ENCODE measurements around the gene BRPF1.

BRPF1 gene

GRCh38 chr3:9725775-9726515, 5.6 kb upstream of the BRPF1 start:
- in situ Hi-C loops (cut with HindIII; ENCODE audit: low pct_ligation_motif_present, low pct_unique_long_range_greater_than_20kb, low sequenced_read_pairs) = no loop called here

DNA sequence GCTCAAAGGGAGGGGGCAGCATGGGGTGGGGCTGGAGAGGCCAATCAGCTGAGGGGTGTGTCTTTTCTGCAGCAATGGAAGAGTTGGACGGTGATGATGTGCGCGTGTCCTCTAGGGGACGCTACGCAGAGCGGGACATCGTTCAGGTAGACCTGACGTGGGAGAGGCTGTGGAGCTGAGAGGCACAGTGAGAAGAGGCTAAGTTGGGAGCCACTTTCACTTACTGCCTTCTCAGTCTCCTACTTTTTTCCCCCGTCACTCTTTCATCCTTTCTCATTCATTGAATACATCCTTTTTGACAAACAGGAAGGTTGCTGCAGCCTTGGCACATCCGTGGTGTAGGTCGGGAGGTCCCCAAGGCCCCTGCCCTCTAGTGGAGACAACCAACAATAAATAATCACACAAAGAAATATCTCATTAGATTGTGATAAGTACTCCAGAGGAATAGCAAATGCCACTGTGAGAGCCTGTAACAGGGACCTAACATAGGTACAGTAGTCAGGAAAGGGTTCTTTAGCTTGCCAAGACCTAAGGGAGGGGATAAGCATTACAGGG, 4.4 kb upstream of the BRPF1 start:
- DNase-seq = peak; percentile 40

More at GRCh38 chr3:9725775-9726515, 5.6 kb upstream of the BRPF1 start:
- DNase-seq = no peak

GRCh38 chr3:9727743-9728142, 3.8 kb upstream of the BRPF1 start:
- in situ Hi-C loops (cut with HindIII; ENCODE audit: low pct_ligation_motif_present, low pct_unique_long_range_greater_than_20kb, low sequenced_read_pairs) = no loop called here
- no peak for DNase-seq

More for the DNA sequence above, 4.4 kb upstream of the BRPF1 start:
- in situ Hi-C loops (cut with HindIII; ENCODE audit: low pct_ligation_motif_present, low pct_unique_long_range_greater_than_20kb, low sequenced_read_pairs) = no loop called here

GRCh38 chr3:9729419-9729818, 2.1 kb upstream of the BRPF1 start:
- DNase-seq = no peak
- in situ Hi-C loops (cut with HindIII; ENCODE audit: low pct_ligation_motif_present, low pct_unique_long_range_greater_than_20kb, low sequenced_read_pairs) = no loop called here

- in situ Hi-C loops (cut with HindIII; ENCODE audit: low pct_ligation_motif_present, low pct_unique_long_range_greater_than_20kb, low sequenced_read_pairs) = no loop called here
- DNase-seq = no peak
Observed at GRCh38 chr3:9730657-9731205, 804 bp upstream of the BRPF1 start.

DNA sequence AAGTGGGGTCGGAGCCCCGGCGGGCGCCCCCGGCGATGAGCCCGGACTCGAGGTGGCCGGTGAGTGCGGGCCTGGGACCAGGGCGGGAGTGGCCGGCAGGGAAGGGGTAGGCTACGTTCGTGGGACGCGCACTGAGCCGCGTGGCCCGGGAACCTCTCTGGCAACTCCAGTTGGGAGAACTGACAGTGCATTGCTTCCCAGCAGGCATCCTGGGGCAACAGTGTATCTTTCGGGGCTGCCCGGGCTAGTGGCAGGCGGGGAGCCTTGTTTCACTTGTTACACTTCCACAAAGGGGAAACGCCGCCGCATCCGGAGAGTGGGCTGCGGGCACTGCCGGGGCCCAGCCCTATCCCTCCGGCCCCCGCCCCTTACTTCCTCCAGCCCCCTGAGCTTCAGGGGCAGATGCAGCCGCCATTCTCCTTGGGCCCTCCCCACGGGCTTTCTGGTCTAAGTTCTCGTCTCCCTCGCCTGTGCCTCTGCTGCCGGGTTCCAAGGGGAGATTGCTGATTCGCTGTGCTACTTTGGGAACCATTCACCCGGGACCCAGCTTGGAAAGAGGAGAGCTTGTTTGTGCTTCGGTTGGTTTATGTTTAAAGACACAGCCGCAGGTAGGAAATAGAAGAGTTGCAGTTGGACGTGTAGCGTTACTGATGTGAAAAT, 675 bp downstream of the BRPF1 start:
- DNase-seq = no peak

DNA sequence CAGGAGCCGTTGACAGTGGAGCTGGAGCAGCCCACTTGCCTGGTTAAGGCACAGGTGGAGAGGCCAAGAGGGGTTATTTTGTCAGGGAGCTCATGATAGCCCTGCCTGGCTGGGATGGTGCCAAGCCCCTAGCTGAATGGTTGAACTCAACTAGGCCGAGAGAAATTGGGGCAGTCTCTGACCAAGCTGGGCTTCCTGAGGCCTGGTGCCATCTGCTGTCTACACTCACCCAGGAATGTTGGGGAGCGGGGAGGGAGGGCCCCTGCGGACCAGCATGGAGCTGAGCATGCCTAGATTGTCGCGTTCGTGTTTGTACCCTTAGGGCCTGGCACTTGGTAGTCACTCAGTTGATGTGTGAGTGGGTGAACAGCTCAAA, 1.2 kb downstream of the BRPF1 start:
- no peak for DNase-seq
- in situ Hi-C loops (cut with HindIII; ENCODE audit: low pct_ligation_motif_present, low pct_unique_long_range_greater_than_20kb, low sequenced_read_pairs) = no loop called here

More for the DNA sequence above, 675 bp downstream of the BRPF1 start:
- in situ Hi-C loops (cut with HindIII; ENCODE audit: low pct_ligation_motif_present, low pct_unique_long_range_greater_than_20kb, low sequenced_read_pairs) = no loop called here

- DNase-seq = no peak
- in situ Hi-C loops (cut with HindIII; ENCODE audit: low pct_ligation_motif_present, low pct_unique_long_range_greater_than_20kb, low sequenced_read_pairs) = no loop called here
Observed at GRCh38 chr3:9736831-9737230, 5.3 kb downstream of the BRPF1 start.

GRCh38 chr3:9739181-9739580, 7.6 kb downstream of the BRPF1 start:
- in situ Hi-C loops (cut with HindIII; ENCODE audit: low pct_ligation_motif_present, low pct_unique_long_range_greater_than_20kb, low sequenced_read_pairs) = no loop called here
- no peak for DNase-seq

DNA sequence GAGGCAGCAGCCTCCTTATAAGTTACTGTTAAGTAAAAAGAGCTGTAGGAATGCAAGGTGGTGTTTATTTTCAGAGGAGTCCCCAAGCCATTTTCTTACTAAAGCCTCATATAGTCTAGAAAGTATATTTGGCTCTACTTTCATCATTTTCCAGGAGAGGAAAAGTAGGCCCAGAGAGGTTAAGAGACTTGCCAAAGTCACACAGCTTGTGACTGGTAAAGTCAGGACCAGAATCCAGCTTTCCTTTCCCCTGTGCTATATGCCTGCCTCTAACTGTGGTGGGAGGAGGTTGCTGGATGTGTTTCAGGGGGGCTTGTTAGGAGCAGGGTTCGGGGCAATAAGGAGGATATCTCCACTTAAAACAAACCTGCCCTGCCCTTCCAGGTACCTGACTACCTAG, 11.0 kb downstream of the BRPF1 start:
- in situ Hi-C loops (cut with HindIII; ENCODE audit: low pct_ligation_motif_present, low pct_unique_long_range_greater_than_20kb, low sequenced_read_pairs) = no loop called here
- DNase-seq = no peak

- DNase-seq = no peak
- in situ Hi-C loops (cut with HindIII; ENCODE audit: low pct_ligation_motif_present, low pct_unique_long_range_greater_than_20kb, low sequenced_read_pairs) = no loop called here
Observed at GRCh38 chr3:9743548-9743947, 12.0 kb downstream of the BRPF1 start.

DNA sequence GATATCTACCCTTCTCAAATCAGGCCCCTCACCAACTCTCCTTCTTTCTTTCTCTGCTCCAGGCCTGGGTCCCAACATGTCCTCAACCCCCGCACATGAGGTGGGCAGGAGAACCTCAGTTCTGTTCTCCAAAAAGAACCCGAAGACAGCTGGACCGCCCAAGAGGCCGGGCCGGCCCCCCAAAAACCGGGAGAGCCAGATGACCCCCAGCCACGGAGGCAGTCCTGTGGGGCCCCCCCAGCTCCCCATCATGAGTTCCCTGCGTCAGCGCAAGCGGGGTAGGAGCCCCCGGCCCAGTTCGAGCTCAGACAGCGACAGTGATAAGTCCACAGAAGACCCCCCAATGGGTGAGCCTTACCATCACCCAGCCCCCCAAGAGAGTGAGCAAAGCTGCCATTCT, 12.6 kb downstream of the BRPF1 start:
- in situ Hi-C loops (cut with HindIII; ENCODE audit: low pct_ligation_motif_present, low pct_unique_long_range_greater_than_20kb, low sequenced_read_pairs) = no loop called here
- DNase-seq = no peak

GRCh38 chr3:9745521-9745920, 14.0 kb downstream of the BRPF1 start:
- in situ Hi-C loops (cut with HindIII; ENCODE audit: low pct_ligation_motif_present, low pct_unique_long_range_greater_than_20kb, low sequenced_read_pairs) = no loop called here
- DNase-seq = no peak

GRCh38 chr3:9746330-9746729, 14.8 kb downstream of the BRPF1 start:
- in situ Hi-C loops (cut with HindIII; ENCODE audit: low pct_ligation_motif_present, low pct_unique_long_range_greater_than_20kb, low sequenced_read_pairs) = no loop called here

DNA sequence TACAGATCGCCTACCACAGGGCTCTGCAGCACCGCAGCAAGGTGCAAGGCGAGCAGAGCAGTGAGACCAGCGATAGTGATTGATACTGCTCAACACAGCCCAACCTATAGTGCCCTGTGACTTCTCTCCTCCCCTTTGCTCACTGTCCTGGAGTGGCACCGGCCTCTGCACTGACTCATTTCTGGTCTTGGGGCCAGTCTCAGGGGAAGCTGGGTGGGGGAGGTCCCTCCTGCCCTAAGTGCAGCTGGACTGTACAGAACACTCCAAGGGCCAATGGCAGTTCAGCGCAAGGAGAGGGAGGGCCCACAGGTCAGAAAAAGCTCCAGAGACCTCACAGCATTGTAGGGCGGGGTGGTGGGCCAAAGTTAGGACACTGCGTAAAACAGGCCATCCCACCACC, 15.7 kb downstream of the BRPF1 start:
- in situ Hi-C loops (cut with HindIII; ENCODE audit: low pct_ligation_motif_present, low pct_unique_long_range_greater_than_20kb, low sequenced_read_pairs) = no loop called here
- peak; percentile 57 for DNase-seq

More at GRCh38 chr3:9746330-9746729, 14.8 kb downstream of the BRPF1 start:
- DNase-seq = peak; percentile 46

DNA sequence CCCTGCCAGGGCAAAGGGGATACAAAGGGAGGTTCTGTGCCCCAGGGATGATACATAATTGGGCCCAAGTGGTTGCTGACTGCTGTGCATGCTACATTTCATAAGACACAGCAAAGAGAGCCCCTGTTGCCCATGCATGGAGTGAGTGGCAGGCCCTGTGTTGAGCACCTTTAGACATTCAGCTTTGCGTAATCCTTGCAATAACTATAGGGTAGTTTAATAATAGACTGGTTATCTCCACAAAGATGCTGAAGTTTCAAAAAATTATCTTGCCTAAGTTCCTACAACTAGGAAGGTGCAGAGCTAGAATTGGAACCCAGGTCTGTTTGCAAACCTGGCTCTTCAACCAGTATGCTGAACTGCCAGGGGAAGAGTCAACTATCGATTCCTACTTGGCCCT, 16.5 kb downstream of the BRPF1 start:
- in situ Hi-C loops (cut with HindIII; ENCODE audit: low pct_ligation_motif_present, low pct_unique_long_range_greater_than_20kb, low sequenced_read_pairs) = no loop called here
- no peak for DNase-seq

DNA sequence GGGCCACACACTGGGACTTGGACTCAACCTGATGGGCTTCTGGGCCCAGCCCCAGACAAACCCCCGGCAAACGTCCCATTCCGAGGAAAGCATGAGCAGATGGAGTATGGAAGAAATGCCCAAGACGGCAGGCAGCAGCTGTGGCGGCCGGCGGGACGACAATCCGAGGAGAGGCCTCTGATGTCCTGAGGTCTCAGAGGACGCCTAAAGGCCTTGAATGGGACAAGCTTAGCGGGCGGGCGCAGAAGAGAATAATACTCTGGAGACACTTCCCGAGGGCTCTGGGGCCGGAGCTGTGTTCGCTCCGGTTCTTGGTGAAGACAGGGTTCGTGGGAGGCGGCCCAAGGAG, 17.7 kb downstream of the BRPF1 start:
- in situ Hi-C loops (cut with HindIII; ENCODE audit: low pct_ligation_motif_present, low pct_unique_long_range_greater_than_20kb, low sequenced_read_pairs) = no loop called here
- DNase-seq = no peak

- in situ Hi-C loops (cut with HindIII; ENCODE audit: low pct_ligation_motif_present, low pct_unique_long_range_greater_than_20kb, low sequenced_read_pairs) = no loop called here
- peak; percentile 97 for DNase-seq
Observed at GRCh38 chr3:9749645-9750555, 18.4 kb downstream of the BRPF1 start, which contains the start of gene OGG1. OGG1 (plus strand) TSS chr3:9749952; CDS start chr3:9750287, 335 bp downstream.
